HL-60 (cell line): Measurements from ENCODE around the gene PNPLA6.
A peak's percentile ranks its signal among the peaks of the same experiment; 100 is the strongest.

Source experiments
- DNase-seq, 2 experiments: peaks; one replicate each; pipeline ENCODE4 v3.0.0-alpha.2; 2010 to 2020; ENCODE audit warnings: low read depth in 1 of 2, low spot score in 1 of 2
- H3K27ac ChIP-seq: fragments of 250-450 bp; sonication (Bioruptor Pico); replicated peaks from 2 replicates; pipeline ENCODE4 v1.5.1; 2020; ENCODE audit warnings: mild to moderate bottlenecking, moderate library complexity
- H3K27me3 ChIP-seq: fragments of 250-450 bp; sonication (Bioruptor Pico); 2 replicates; pipeline ENCODE4 v1.5.1; 2021; ENCODE audit warnings: mild to moderate bottlenecking, moderate library complexity; ENCODE audit not compliant: insufficient read depth, poor library complexity, severe bottlenecking
- H3K4me3 ChIP-seq: replicated peaks from 2 replicates; pipeline ENCODE4 v1.5.1; 2011; ENCODE audit warnings: mild to moderate bottlenecking, control low read depth, low read length; ENCODE audit not compliant: insufficient read depth
- CTCF ChIP-seq: IDR thresholded peaks from one replicate; pipeline ENCODE4 v1.5.1; 2011; ENCODE audit warnings: low read length, control low read depth, inconsistent platforms; ENCODE audit not compliant: insufficient read depth
- GABPA ChIP-seq: IDR thresholded peaks from 2 replicates; pipeline ENCODE4 v1.6.1; 2012; ENCODE audit warnings: low read depth
- POLR2AphosphoS5 ChIP-seq: IDR thresholded peaks from 2 replicates; pipeline ENCODE4 v1.6.1; 2012; ENCODE audit warnings: low read depth
- REST ChIP-seq: IDR thresholded peaks from 2 replicates; pipeline ENCODE4 v1.6.1; 2012; ENCODE audit warnings: low read depth; ENCODE audit not compliant: insufficient replicate concordance
- SPI1 ChIP-seq: IDR thresholded peaks from 2 replicates; pipeline ENCODE4 v1.6.1; 2012; ENCODE audit warnings: low read depth, mild to moderate bottlenecking, borderline replicate concordance

PNPLA6 gene

DNA sequence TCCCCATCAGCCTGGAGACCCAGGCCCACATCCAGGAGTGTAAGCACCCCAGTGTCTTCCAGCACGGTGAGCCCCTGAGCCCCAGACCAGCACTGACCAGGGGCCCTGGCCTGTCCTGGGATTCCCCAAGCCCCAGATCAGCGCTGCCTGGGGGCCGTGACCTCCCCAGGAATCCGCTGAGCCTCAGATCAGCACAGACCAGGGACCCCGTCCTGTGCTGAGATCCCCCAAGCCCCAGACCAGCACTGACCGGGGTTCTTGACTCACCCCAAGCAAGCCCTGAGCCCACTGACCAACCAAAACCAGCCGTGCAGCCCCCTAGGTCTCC is 7.4 kb upstream of the PNPLA6 start:
- H3K27ac ChIP-seq: peak overlapping the region; percentile 59
- H3K4me3 ChIP-seq: no peak overlapping the region
- TF ChIP-seq GABPA (no peak), SPI1 (no peak), REST (no peak), POLR2AphosphoS5 (no peak), CTCF (no peak)
- no peaks in the 10 kb centered on the region for H3K27me3 ChIP-seq
- no peak for DNase-seq

DNA sequence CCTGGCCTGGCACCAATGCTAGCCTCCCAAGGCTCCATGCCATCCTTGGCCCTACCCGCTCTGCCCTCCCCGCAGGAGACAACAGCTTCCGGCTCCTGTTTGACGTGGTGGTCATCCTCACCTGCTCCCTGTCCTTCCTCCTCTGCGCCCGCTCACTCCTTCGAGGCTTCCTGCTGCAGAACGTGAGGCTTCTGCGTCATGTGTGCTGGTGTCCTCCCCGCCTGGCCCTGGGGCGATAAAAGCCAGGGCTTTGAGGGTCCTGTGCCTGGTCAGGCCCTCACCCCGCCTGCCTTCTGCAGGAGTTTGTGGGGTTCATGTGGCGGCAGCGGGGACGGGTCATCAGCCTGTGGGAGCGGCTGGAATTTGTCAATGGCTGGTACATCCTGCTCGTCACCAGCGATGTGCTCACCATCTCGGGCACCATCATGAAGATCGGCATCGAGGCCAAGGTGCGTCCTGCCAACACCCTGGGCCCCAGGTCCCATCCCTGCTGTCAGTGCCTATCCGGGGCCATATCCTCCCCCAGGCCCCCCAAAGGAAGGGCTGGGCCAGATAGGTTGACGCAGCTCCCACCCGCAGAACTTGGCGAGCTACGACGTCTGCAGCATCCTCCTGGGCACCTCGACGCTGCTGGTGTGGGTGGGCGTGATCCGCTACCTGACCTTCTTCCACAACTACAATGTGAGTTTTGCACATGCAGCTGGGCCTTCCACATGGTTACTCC is 6.8 kb upstream of the PNPLA6 start:
- Histone ChIP-seq H3K27me3 (no peaks in the 10 kb centered on the region), H3K4me3 (no peak overlapping the region), H3K27ac (no peak overlapping the region)
- DNase-seq: no peak
- TF ChIP-seq POLR2AphosphoS5 (no peak), REST (no peak)

DNA sequence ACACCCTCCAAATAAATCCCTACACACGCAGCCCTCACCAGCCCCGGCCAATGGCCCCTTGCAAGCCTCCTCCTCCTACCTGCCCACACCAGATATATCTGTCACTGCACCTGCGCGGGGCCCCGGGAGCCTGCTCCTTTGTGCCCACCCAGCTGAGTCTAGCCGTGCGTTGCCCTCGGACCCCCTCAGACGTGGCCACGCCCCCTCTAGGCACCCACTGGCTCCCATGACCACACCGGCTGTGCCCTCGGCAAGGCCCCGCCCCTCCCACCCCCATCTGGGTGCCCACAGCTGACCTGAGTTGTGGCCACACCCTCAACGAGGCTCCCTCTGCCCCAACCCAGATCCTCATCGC is 6.3 kb upstream of the PNPLA6 start:
- TF ChIP-seq POLR2AphosphoS5 (no peak), REST (no peak), GABPA (no peak), SPI1 (no peak), CTCF (no peak)
- Histone ChIP-seq H3K4me3 (no peak overlapping the region), H3K27me3 (no peaks in the 10 kb centered on the region), H3K27ac (no peak overlapping the region)
- DNase-seq: no peak
